Measurements from ENCODE around the gene TPO. TPM values are rescaled to one million over a fixed set of nuclear protein-coding genes. Genes with fewer than 3 reads are reported as not detected.

TPO gene
- total and polyA plus RNA-seq, 4 donors, result not detected

DNA sequence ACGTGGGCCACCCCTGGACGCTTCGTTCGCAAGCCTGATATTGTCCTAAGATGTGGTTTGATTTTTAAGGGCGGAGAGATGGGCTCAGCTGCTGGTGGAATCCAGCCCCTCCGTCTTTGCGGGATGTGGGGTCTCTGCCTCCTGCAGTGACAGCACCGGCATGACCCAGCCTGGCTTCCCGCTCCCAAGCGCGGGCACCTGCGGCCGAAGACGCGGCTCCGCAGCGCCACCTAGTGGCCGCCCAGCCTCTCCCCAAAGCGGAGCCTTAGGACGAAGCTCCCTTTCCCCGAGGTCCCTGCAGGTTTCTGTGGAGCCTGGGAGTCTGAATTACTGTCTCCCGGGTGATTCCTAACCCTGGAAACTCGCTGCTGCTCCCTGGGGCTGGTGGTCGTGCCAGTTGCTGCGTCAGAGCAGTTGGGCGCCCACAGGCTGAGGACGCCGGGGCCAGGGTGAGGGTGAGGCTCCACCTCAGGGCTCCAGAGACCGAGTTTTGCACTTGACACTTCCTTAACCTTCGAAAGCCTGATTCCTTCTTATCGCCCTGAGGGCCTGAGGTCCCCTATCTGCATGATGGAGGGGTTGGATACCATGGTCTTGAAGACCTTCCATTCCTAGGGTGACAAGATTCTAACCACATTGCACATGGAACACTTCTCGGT is 137.5 kb downstream of the TPO start:
- Histone ChIP-seq H3K4me3 (ENCODE audit: low read depth in 1 of 3, low read length in 3 of 3) (no peak overlapping the region), H3K9me3 (ENCODE audit: control insufficient read depth in 4 of 4, low read length in 3 of 4) (no peaks in the 10 kb centered on the region), H3K27me3 (ENCODE audit: control insufficient read depth in 4 of 4, insufficient read depth in 4 of 4, low read length in 3 of 4) (no peaks in the 10 kb centered on the region), H3K4me1 (ENCODE audit: control insufficient read depth in 4 of 4, insufficient read depth in 4 of 4, low read length in 3 of 4) (peaks cover 7 to 18% (median 15%) of the 10 kb centered on the region in 4 donors), H3K36me3 (ENCODE audit: control insufficient read depth in 4 of 4, insufficient read depth in 3 of 4, low read depth in 1 of 4, low read length in 3 of 4) (no peaks in the 10 kb centered on the region), H3K9ac (ENCODE audit: low read depth in 1 of 2, low read length in 2 of 2) (no peak overlapping the region), H3K27ac (ENCODE audit: low read depth in 1 of 2, low read length in 2 of 2) (no peak overlapping the region)
- TF ChIP-seq RAD21 (IDR thresholded peaks at IDR 0.05) (peak; percentile 66 to 80), TAF1 (conservative IDR thresholded peaks at IDR 0.05) (no peak)
- TF ChIP-seq, protein P1, sequence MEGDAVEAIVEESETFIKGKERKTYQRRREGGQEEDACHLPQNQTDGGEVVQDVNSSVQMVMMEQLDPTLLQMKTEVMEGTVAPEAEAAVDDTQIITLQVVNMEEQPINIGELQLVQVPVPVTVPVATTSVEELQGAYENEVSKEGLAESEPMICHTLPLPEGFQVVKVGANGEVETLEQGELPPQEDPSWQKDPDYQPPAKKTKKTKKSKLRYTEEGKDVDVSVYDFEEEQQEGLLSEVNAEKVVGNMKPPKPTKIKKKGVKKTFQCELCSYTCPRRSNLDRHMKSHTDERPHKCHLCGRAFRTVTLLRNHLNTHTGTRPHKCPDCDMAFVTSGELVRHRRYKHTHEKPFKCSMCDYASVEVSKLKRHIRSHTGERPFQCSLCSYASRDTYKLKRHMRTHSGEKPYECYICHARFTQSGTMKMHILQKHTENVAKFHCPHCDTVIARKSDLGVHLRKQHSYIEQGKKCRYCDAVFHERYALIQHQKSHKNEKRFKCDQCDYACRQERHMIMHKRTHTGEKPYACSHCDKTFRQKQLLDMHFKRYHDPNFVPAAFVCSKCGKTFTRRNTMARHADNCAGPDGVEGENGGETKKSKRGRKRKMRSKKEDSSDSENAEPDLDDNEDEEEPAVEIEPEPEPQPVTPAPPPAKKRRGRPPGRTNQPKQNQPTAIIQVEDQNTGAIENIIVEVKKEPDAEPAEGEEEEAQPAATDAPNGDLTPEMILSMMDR (IDR thresholded peaks at IDR 0.05; ENCODE audit: low read depth, low read length, missing input control), result peak; percentile 83
- WGBS, result 29% methylated on average over 32 of the region's 32 CpGs
- DNase-seq (ENCODE audit: low spot score), result peak; percentile 66

DNA sequence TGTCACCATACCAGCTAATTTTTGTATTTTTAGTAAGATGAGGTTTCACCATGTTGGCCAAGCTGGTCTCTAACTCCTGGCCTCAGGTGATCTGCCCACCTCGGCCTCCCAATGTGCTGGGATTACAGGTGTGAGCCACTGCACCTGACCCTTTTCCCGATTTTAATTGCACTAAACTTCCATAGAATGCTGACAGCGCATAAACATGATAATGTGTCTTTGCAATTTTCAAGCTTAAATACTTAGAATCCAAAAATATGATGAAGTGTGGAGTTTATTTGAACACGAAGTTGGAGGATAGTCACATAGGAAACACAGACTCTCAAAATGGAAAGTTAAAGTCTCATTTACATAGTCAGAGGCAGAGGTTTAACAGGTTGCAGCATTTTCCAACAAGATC is 138.6 kb downstream of the TPO start:
- Histone ChIP-seq H3K36me3 (ENCODE audit: control insufficient read depth in 4 of 4, insufficient read depth in 3 of 4, low read depth in 1 of 4, low read length in 3 of 4) (no peaks in the 10 kb centered on the region), H3K4me3 (ENCODE audit: low read depth in 1 of 3, low read length in 3 of 3) (no peak overlapping the region), H3K27ac (ENCODE audit: low read depth in 1 of 2, low read length in 2 of 2) (no peak overlapping the region), H3K27me3 (ENCODE audit: control insufficient read depth in 4 of 4, insufficient read depth in 4 of 4, low read length in 3 of 4) (no peaks in the 10 kb centered on the region), H3K9me3 (ENCODE audit: control insufficient read depth in 4 of 4, low read length in 3 of 4) (no peaks in the 10 kb centered on the region), H3K9ac (ENCODE audit: low read depth in 1 of 2, low read length in 2 of 2) (no peak overlapping the region), H3K4me1 (ENCODE audit: control insufficient read depth in 4 of 4, insufficient read depth in 4 of 4, low read length in 3 of 4) (peaks cover 7 to 18% (median 15%) of the 10 kb centered on the region in 4 donors)
- TF ChIP-seq TAF1 (conservative IDR thresholded peaks at IDR 0.05) (no peak), HNF4A (conservative IDR thresholded peaks at IDR 0.05) (no peak), GABPA (IDR thresholded peaks at IDR 0.05 in 1 of 2, conservative IDR thresholded peaks at IDR 0.05 in 1 of 2) (no peak), FOXA1 (IDR thresholded peaks at IDR 0.05) (no peak), SP1 (IDR thresholded peaks at IDR 0.05) (no peak), EGR1 (IDR thresholded peaks at IDR 0.05; ENCODE audit: low read depth in 2 of 2) (no peak), HNF4G (IDR thresholded peaks at IDR 0.05) (no peak), FOXA2 (IDR thresholded peaks at IDR 0.05) (no peak), RAD21 (IDR thresholded peaks at IDR 0.05) (no peak), NR2F2 (IDR thresholded peaks at IDR 0.05) (no peak), JUND (IDR thresholded peaks at IDR 0.05) (no peak), YY1 (IDR thresholded peaks at IDR 0.05) (no peak), RXRA (IDR thresholded peaks at IDR 0.05) (no peak)
- TF ChIP-seq, protein P2, sequence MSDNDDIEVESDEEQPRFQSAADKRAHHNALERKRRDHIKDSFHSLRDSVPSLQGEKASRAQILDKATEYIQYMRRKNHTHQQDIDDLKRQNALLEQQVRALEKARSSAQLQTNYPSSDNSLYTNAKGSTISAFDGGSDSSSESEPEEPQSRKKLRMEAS (IDR thresholded peaks at IDR 0.05), result no peak
- TF ChIP-seq, protein P1 (IDR thresholded peaks at IDR 0.05; ENCODE audit: low read depth, low read length, missing input control), result no peak
- TF ChIP-seq, protein P3, sequence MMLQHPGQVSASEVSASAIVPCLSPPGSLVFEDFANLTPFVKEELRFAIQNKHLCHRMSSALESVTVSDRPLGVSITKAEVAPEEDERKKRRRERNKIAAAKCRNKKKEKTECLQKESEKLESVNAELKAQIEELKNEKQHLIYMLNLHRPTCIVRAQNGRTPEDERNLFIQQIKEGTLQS (IDR thresholded peaks at IDR 0.05), result no peak
- TF ChIP-seq, protein P4, sequence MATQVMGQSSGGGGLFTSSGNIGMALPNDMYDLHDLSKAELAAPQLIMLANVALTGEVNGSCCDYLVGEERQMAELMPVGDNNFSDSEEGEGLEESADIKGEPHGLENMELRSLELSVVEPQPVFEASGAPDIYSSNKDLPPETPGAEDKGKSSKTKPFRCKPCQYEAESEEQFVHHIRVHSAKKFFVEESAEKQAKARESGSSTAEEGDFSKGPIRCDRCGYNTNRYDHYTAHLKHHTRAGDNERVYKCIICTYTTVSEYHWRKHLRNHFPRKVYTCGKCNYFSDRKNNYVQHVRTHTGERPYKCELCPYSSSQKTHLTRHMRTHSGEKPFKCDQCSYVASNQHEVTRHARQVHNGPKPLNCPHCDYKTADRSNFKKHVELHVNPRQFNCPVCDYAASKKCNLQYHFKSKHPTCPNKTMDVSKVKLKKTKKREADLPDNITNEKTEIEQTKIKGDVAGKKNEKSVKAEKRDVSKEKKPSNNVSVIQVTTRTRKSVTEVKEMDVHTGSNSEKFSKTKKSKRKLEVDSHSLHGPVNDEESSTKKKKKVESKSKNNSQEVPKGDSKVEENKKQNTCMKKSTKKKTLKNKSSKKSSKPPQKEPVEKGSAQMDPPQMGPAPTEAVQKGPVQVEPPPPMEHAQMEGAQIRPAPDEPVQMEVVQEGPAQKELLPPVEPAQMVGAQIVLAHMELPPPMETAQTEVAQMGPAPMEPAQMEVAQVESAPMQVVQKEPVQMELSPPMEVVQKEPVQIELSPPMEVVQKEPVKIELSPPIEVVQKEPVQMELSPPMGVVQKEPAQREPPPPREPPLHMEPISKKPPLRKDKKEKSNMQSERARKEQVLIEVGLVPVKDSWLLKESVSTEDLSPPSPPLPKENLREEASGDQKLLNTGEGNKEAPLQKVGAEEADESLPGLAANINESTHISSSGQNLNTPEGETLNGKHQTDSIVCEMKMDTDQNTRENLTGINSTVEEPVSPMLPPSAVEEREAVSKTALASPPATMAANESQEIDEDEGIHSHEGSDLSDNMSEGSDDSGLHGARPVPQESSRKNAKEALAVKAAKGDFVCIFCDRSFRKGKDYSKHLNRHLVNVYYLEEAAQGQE (IDR thresholded peaks at IDR 0.05), result no peak
- TF ChIP-seq, protein P5, sequence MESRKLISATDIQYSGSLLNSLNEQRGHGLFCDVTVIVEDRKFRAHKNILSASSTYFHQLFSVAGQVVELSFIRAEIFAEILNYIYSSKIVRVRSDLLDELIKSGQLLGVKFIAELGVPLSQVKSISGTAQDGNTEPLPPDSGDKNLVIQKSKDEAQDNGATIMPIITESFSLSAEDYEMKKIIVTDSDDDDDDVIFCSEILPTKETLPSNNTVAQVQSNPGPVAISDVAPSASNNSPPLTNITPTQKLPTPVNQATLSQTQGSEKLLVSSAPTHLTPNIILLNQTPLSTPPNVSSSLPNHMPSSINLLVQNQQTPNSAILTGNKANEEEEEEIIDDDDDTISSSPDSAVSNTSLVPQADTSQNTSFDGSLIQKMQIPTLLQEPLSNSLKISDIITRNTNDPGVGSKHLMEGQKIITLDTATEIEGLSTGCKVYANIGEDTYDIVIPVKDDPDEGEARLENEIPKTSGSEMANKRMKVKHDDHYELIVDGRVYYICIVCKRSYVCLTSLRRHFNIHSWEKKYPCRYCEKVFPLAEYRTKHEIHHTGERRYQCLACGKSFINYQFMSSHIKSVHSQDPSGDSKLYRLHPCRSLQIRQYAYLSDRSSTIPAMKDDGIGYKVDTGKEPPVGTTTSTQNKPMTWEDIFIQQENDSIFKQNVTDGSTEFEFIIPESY (IDR thresholded peaks at IDR 0.05), result no peak
- 88% methylated on average over 4 of the region's 4 CpGs for WGBS
- no peak for DNase-seq (ENCODE audit: low spot score)

Measured in liver (tissue), 9 donors.